Stimulated activated CD4-positive, alpha-beta T cell treated with anti-CD3 and anti-CD28 coated beads, Interleukin-12 subunit alpha, Interleukin-12 subunit beta, amount 100 ng/mL, for 4 hours (primary cell): ENCODE measurements around the gene INO80.
"Not testable (repeated sequence)": the region's sequence is repeated elsewhere in the genome, so short reads cannot be mapped to it uniquely, and the experiment has no call there.

Source experiments
- DNase-seq: peaks from one replicate; pipeline ENCODE4 v3.0.0-alpha.2; 2020

INO80 gene

GRCh38 chr15:41116962-41117252 lies 827 bp upstream of the INO80 start:
- no peak for DNase-seq

- DNase-seq, result peak; percentile 73
Observed at GRCh38 chr15:41115652-41116115, 396 bp downstream of the INO80 start.

- no peak for DNase-seq
Observed at GRCh38 chr15:41115161-41115651, 874 bp downstream of the INO80 start.

GRCh38 chr15:41106947-41107346 lies 9.1 kb downstream of the INO80 start:
- DNase-seq, result no peak

- no peak for DNase-seq
Observed at GRCh38 chr15:41105348-41106334, 10.4 kb downstream of the INO80 start.

GRCh38 chr15:41104234-41104633 lies 11.8 kb downstream of the INO80 start:
- DNase-seq, result no peak

- DNase-seq, result no peak
Observed at GRCh38 chr15:41102854-41103253, 13.2 kb downstream of the INO80 start.

- DNase-seq, result no peak
Observed at GRCh38 chr15:41096178-41096577, 19.9 kb downstream of the INO80 start.

- DNase-seq, result no peak
Observed at GRCh38 chr15:41085029-41085428, 31.1 kb downstream of the INO80 start.

- no peak for DNase-seq
Observed at GRCh38 chr15:41080144-41080543, 35.9 kb downstream of the INO80 start.

GRCh38 chr15:41079717-41080116 lies 36.4 kb downstream of the INO80 start:
- no peak for DNase-seq

GRCh38 chr15:41078879-41079278 lies 37.2 kb downstream of the INO80 start:
- not testable (repeated sequence) for DNase-seq

- DNase-seq, result no peak
Observed at GRCh38 chr15:41078125-41078524, 38.0 kb downstream of the INO80 start.

- no peak for DNase-seq
Observed at GRCh38 chr15:41073028-41073427, 43.1 kb downstream of the INO80 start.

- DNase-seq, result no peak
Observed at GRCh38 chr15:41072013-41072412, 44.1 kb downstream of the INO80 start.

GRCh38 chr15:41066516-41066915 lies 49.6 kb downstream of the INO80 start:
- no peak for DNase-seq

- no peak for DNase-seq
Observed at GRCh38 chr15:41061667-41062066, 54.4 kb downstream of the INO80 start.

GRCh38 chr15:41060505-41060904 lies 55.6 kb downstream of the INO80 start:
- DNase-seq, result no peak

GRCh38 chr15:41056810-41057209 lies 59.3 kb downstream of the INO80 start:
- no peak for DNase-seq

GRCh38 chr15:41055706-41056105 lies 60.4 kb downstream of the INO80 start:
- no peak for DNase-seq

- no peak for DNase-seq
Observed at GRCh38 chr15:41051139-41051538, 64.9 kb downstream of the INO80 start.

- DNase-seq, result no peak
Observed at GRCh38 chr15:41048852-41049251, 67.2 kb downstream of the INO80 start.

- DNase-seq, result no peak
Observed at GRCh38 chr15:41048397-41048796, 67.7 kb downstream of the INO80 start.

GRCh38 chr15:41047474-41047873 lies 68.6 kb downstream of the INO80 start:
- DNase-seq, result no peak
